Mesodermal cell (in vitro differentiated cells): Measurements from ENCODE around the gene PRR5.

Experiments
- H3K27ac ChIP-seq: 2 replicates; pipeline ENCODE4 v1.7.0; 2013; ENCODE audit warnings: mild to moderate bottlenecking, low read depth, low read length, moderate library complexity; ENCODE audit not compliant: severe bottlenecking
- H3K36me3 ChIP-seq: 2 replicates; pipeline ENCODE4 v1.7.1; 2013; ENCODE audit warnings: mild to moderate bottlenecking, low read length, moderate library complexity; ENCODE audit not compliant: control insufficient read depth, insufficient read depth
- H3K4me1 ChIP-seq: one replicate; pipeline ENCODE4 v1.7.1; 2013; ENCODE audit warnings: mild to moderate bottlenecking, low read length; ENCODE audit not compliant: insufficient read depth, control insufficient read depth, poor library complexity, severe bottlenecking
- H3K4me3 ChIP-seq: 2 replicates; pipeline ENCODE4 v1.7.0; 2013; ENCODE audit warnings: low read length, control low read depth, mild to moderate bottlenecking; ENCODE audit not compliant: insufficient read depth, poor library complexity, severe bottlenecking; ENCODE audit errors: extremely low read depth
- H3K9me3 ChIP-seq: 2 replicates; pipeline ENCODE4 v1.7.1; 2013; ENCODE audit warnings: mild to moderate bottlenecking, low read length, moderate library complexity; ENCODE audit not compliant: control insufficient read depth
- WGBS, 2 experiments: methylation state at CpG; one replicate each; pipeline ENCODE4 v1.1.5; 2013; ENCODE audit warnings: missing lambda C conversion rate in 2 of 2; ENCODE audit not compliant: insufficient coverage in 2 of 2; 5-methylcytosine and 5-hydroxymethylcytosine counted together

Gene PRR5

GRCh38 chr22:44697423-44698141, 4.4 kb upstream of the PRR5 start:
- H3K27ac ChIP-seq = peak overlapping the region; percentile 97
- 38 to 39% methylated on average over 21 of the region's 22 CpGs for WGBS, 2 experiments
- H3K4me1 ChIP-seq = peaks cover 31% of the 10 kb centered on the region

GRCh38 chr22:44698531-44699421, 3.2 kb upstream of the PRR5 start:
- H3K4me1 ChIP-seq = peaks cover 34% of the 10 kb centered on the region
- no peaks in the 10 kb centered on the region for H3K9me3 ChIP-seq
- no peaks in the 10 kb centered on the region for H3K36me3 ChIP-seq
- H3K27ac ChIP-seq = peak overlapping the region; percentile 97
- no peak overlapping the region for H3K4me3 ChIP-seq
- WGBS, 2 experiments = 42 to 46% methylated on average over 21 to 22 of the region's 23 CpGs

More at GRCh38 chr22:44697423-44698141, 4.4 kb upstream of the PRR5 start:
- no peak overlapping the region for H3K4me3 ChIP-seq
- H3K36me3 ChIP-seq = no peaks in the 10 kb centered on the region
- no peaks in the 10 kb centered on the region for H3K9me3 ChIP-seq

- 97% methylated on average over 6 of the region's 6 CpGs for WGBS, 2 experiments
- Histone ChIP-seq H3K4me1 (peaks cover 34% of the 10 kb centered on the region), H3K27ac (no peak overlapping the region), H3K4me3 (no peak overlapping the region), H3K9me3 (no peaks in the 10 kb centered on the region), H3K36me3 (peaks cover 4% of the 10 kb centered on the region)
These were observed 1.5 kb upstream of the PRR5 start for GRCh38 chr22:44700456-44700855.

- Histone ChIP-seq H3K4me1 (peaks cover 34% of the 10 kb centered on the region), H3K4me3 (peak overlapping the region; percentile 5), H3K9me3 (no peaks in the 10 kb centered on the region), H3K27ac (peak overlapping the region; percentile 64), H3K36me3 (peaks cover 4% of the 10 kb centered on the region)
- WGBS, 2 experiments = 100% methylated on average over 4 of the region's 5 CpGs
These were observed 715 bp upstream of the PRR5 start for GRCh38 chr22:44701187-44701790.

GRCh38 chr22:44702479-44703198, 635 bp downstream of the PRR5 start:
- Histone ChIP-seq H3K27ac (no peak overlapping the region), H3K9me3 (no peaks in the 10 kb centered on the region), H3K4me3 (peak overlapping the region; percentile 60), H3K36me3 (peaks cover 4% of the 10 kb centered on the region), H3K4me1 (peaks cover 37% of the 10 kb centered on the region)
- 0% methylated on average over 42 to 57 of the region's 60 CpGs for WGBS, 2 experiments

GRCh38 chr22:44703255-44703870, 1.4 kb downstream of the PRR5 start:
- 44 to 50% methylated on average over 21 to 22 of the region's 23 CpGs for WGBS, 2 experiments
- Histone ChIP-seq H3K27ac (no peak overlapping the region), H3K9me3 (no peaks in the 10 kb centered on the region), H3K4me1 (peaks cover 36% of the 10 kb centered on the region), H3K36me3 (peaks cover 4% of the 10 kb centered on the region), H3K4me3 (peak overlapping the region; percentile 60)

GRCh38 chr22:44704159-44705021, 2.4 kb downstream of the PRR5 start:
- Histone ChIP-seq H3K36me3 (peaks cover 6% of the 10 kb centered on the region), H3K9me3 (no peaks in the 10 kb centered on the region), H3K4me3 (no peak overlapping the region), H3K27ac (no peak overlapping the region), H3K4me1 (peaks cover 29% of the 10 kb centered on the region)
- WGBS, 2 experiments = 95 to 96% methylated on average over 11 to 15 of the region's 16 CpGs

GRCh38 chr22:44705022-44705297, 3.0 kb downstream of the PRR5 start:
- 83 to 88% methylated on average over 4 of the region's 4 CpGs for WGBS, 2 experiments
- H3K36me3 ChIP-seq = peaks cover 6% of the 10 kb centered on the region
- H3K27ac ChIP-seq = no peak overlapping the region
- no peaks in the 10 kb centered on the region for H3K9me3 ChIP-seq
- no peak overlapping the region for H3K4me3 ChIP-seq
- peaks cover 23% of the 10 kb centered on the region for H3K4me1 ChIP-seq

GRCh38 chr22:44706488-44706887, 4.5 kb downstream of the PRR5 start:
- H3K27ac ChIP-seq = no peak overlapping the region
- WGBS, 2 experiments = 67 to 96% methylated on average over 3 to 4 of the region's 8 CpGs
- no peak overlapping the region for H3K4me3 ChIP-seq
- H3K4me1 ChIP-seq = peaks cover 14% of the 10 kb centered on the region
- no peaks in the 10 kb centered on the region for H3K9me3 ChIP-seq
- H3K36me3 ChIP-seq = peaks cover 6% of the 10 kb centered on the region
